Measurements from ENCODE around the gene AP1G2. TPM values are rescaled to one million over a fixed set of nuclear protein-coding genes. Genes with fewer than 3 reads are reported as not detected.

Gene AP1G2
- total and polyA plus RNA-seq, 2 donors, result 36.3 to 50.7 TPM

GRCh38 chr14:23571701-23572523 is 4.3 kb upstream of the AP1G2 start:
- no peak overlapping the region for H3K27ac ChIP-seq (ENCODE audit: low read depth)
- 55% methylated on average over 14 of the region's 14 CpGs for WGBS
- H3K36me3 ChIP-seq (ENCODE audit: insufficient read depth), result no peaks in the 10 kb centered on the region
- DNase-seq (ENCODE audit: extremely low spot score), result no peak
- H3K4me1 ChIP-seq (ENCODE audit: insufficient read depth), result peaks cover under 1% of the 10 kb centered on the region
- no peak overlapping the region for H3K4me3 ChIP-seq (ENCODE audit: low read depth, low read length)

- no peaks in the 10 kb centered on the region for H3K4me1 ChIP-seq (ENCODE audit: insufficient read depth)
- 78% methylated on average over 23 of the region's 23 CpGs for WGBS
These were observed 3.4 kb upstream of the AP1G2 start for GRCh38 chr14:23570806-23571483.

GRCh38 chr14:23569443-23570151 is 2.0 kb upstream of the AP1G2 start:
- H3K4me3 ChIP-seq (ENCODE audit: low read depth, low read length), result no peak overlapping the region
- no peaks in the 10 kb centered on the region for H3K4me1 ChIP-seq (ENCODE audit: insufficient read depth)
- peak overlapping the region; percentile 65 for H3K27ac ChIP-seq (ENCODE audit: low read depth)
- no peaks in the 10 kb centered on the region for H3K36me3 ChIP-seq (ENCODE audit: insufficient read depth)
- WGBS, result 58% methylated on average over 7 of the region's 7 CpGs
- no peak for DNase-seq (ENCODE audit: extremely low spot score)

More at GRCh38 chr14:23570806-23571483, 3.4 kb upstream of the AP1G2 start:
- no peak overlapping the region for H3K27ac ChIP-seq (ENCODE audit: low read depth)
- no peak overlapping the region for H3K4me3 ChIP-seq (ENCODE audit: low read depth, low read length)
- H3K36me3 ChIP-seq (ENCODE audit: insufficient read depth), result no peaks in the 10 kb centered on the region
- DNase-seq (ENCODE audit: extremely low spot score), result no peak

- no peak for DNase-seq (ENCODE audit: extremely low spot score)
- H3K27ac ChIP-seq (ENCODE audit: low read depth), result no peak overlapping the region
- 57% methylated on average over 6 of the region's 6 CpGs for WGBS
These were observed 1.2 kb upstream of the AP1G2 start for GRCh38 chr14:23568600-23569331.

GRCh38 chr14:23568021-23568599 is 519 bp upstream of the AP1G2 start:
- H3K4me3 ChIP-seq (ENCODE audit: low read depth, low read length), result no peak overlapping the region

More at GRCh38 chr14:23568600-23569331, 1.2 kb upstream of the AP1G2 start:
- H3K36me3 ChIP-seq (ENCODE audit: insufficient read depth), result no peaks in the 10 kb centered on the region
- H3K4me1 ChIP-seq (ENCODE audit: insufficient read depth), result no peaks in the 10 kb centered on the region
- no peak overlapping the region for H3K4me3 ChIP-seq (ENCODE audit: low read depth, low read length)

GRCh38 chr14:23566778-23567185 is 809 bp downstream of the AP1G2 start:
- H3K4me3 ChIP-seq (ENCODE audit: low read depth, low read length), result peak overlapping the region; percentile 62
- H3K4me1 ChIP-seq (ENCODE audit: insufficient read depth), result no peaks in the 10 kb centered on the region
- H3K27ac ChIP-seq (ENCODE audit: low read depth), result peak overlapping the region; percentile 48
- no peaks in the 10 kb centered on the region for H3K36me3 ChIP-seq (ENCODE audit: insufficient read depth)
- no peak for DNase-seq (ENCODE audit: extremely low spot score)
- 9% methylated on average over 5 of the region's 5 CpGs for WGBS

More at GRCh38 chr14:23568021-23568599, 519 bp upstream of the AP1G2 start:
- Histone ChIP-seq H3K36me3 (ENCODE audit: insufficient read depth) (no peaks in the 10 kb centered on the region), H3K4me1 (ENCODE audit: insufficient read depth) (no peaks in the 10 kb centered on the region), H3K27ac (ENCODE audit: low read depth) (no peak overlapping the region)
- no peak for DNase-seq (ENCODE audit: extremely low spot score)
- WGBS, result 80% methylated on average over 2 of the region's 2 CpGs

- no peaks in the 10 kb centered on the region for H3K4me1 ChIP-seq (ENCODE audit: insufficient read depth)
- H3K36me3 ChIP-seq (ENCODE audit: insufficient read depth), result no peaks in the 10 kb centered on the region
- 91% methylated on average over 10 of the region's 10 CpGs for WGBS
- H3K4me3 ChIP-seq (ENCODE audit: low read depth, low read length), result no peak overlapping the region
- no peak for DNase-seq (ENCODE audit: extremely low spot score)
- H3K27ac ChIP-seq (ENCODE audit: low read depth), result no peak overlapping the region
These were observed 1.3 kb downstream of the AP1G2 start for GRCh38 chr14:23566112-23566777.

GRCh38 chr14:23565626-23566025 is 2.0 kb downstream of the AP1G2 start:
- no peak for DNase-seq (ENCODE audit: extremely low spot score)
- Histone ChIP-seq H3K36me3 (ENCODE audit: insufficient read depth) (no peaks in the 10 kb centered on the region), H3K4me1 (ENCODE audit: insufficient read depth) (no peaks in the 10 kb centered on the region), H3K4me3 (ENCODE audit: low read depth, low read length) (no peak overlapping the region), H3K27ac (ENCODE audit: low read depth) (no peak overlapping the region)
- WGBS, result 90% methylated on average over 11 of the region's 11 CpGs

GRCh38 chr14:23564876-23565275 is 2.7 kb downstream of the AP1G2 start:
- Histone ChIP-seq H3K4me3 (ENCODE audit: low read depth, low read length) (no peak overlapping the region), H3K4me1 (ENCODE audit: insufficient read depth) (no peaks in the 10 kb centered on the region), H3K36me3 (ENCODE audit: insufficient read depth) (no peaks in the 10 kb centered on the region), H3K27ac (ENCODE audit: low read depth) (no peak overlapping the region)
- WGBS, result 88% methylated on average over 7 of the region's 7 CpGs
- DNase-seq (ENCODE audit: extremely low spot score), result no peak

GRCh38 chr14:23564181-23564812 is 3.3 kb downstream of the AP1G2 start:
- H3K4me3 ChIP-seq (ENCODE audit: low read depth, low read length), result no peak overlapping the region
- no peak overlapping the region for H3K27ac ChIP-seq (ENCODE audit: low read depth)
- H3K36me3 ChIP-seq (ENCODE audit: insufficient read depth), result no peaks in the 10 kb centered on the region
- H3K4me1 ChIP-seq (ENCODE audit: insufficient read depth), result no peaks in the 10 kb centered on the region
- DNase-seq (ENCODE audit: extremely low spot score), result no peak
- WGBS, result 88% methylated on average over 13 of the region's 13 CpGs

- Histone ChIP-seq H3K36me3 (ENCODE audit: insufficient read depth) (no peaks in the 10 kb centered on the region), H3K4me3 (ENCODE audit: low read depth, low read length) (no peak overlapping the region), H3K27ac (ENCODE audit: low read depth) (no peak overlapping the region), H3K4me1 (ENCODE audit: insufficient read depth) (no peaks in the 10 kb centered on the region)
- WGBS, result 84% methylated on average over 14 of the region's 14 CpGs
- no peak for DNase-seq (ENCODE audit: extremely low spot score)
These were observed 4.0 kb downstream of the AP1G2 start for GRCh38 chr14:23563473-23564180.
